Progenitor cell of endocrine pancreas (in vitro differentiated cells): ENCODE measurements around the gene TEX11. TPM values are rescaled to one million over a fixed set of nuclear protein-coding genes. Genes with fewer than 3 reads are reported as not detected.
"Not testable (repeated sequence)": the region's sequence is repeated elsewhere in the genome, so short reads cannot be mapped to it uniquely, and the experiment has no call there.

ENCODE experiments used
- DNase-seq: peaks from one replicate; pipeline ENCODE4 v3.0.0; 2021; ENCODE audit warnings: low spot score; ENCODE audit not compliant: unreplicated experiment
- H3K27ac Mint-ChIP-seq: 2 replicates; pipeline ENCODE4 v1.8.0; 2021; ENCODE audit warnings: mild to moderate bottlenecking, moderate library complexity, mixed read lengths
- H3K27me3 Mint-ChIP-seq: 2 replicates; pipeline ENCODE4 v1.8.0; 2021; ENCODE audit warnings: mixed read lengths
- H3K36me3 Mint-ChIP-seq: 2 replicates; pipeline ENCODE4 v1.8.0; 2022; ENCODE audit warnings: mixed read lengths; ENCODE audit not compliant: insufficient read depth
- H3K4me1 Mint-ChIP-seq: 2 replicates; pipeline ENCODE4 v1.8.0; 2021; ENCODE audit warnings: low read depth, mixed read lengths
- H3K4me3 Mint-ChIP-seq: 2 replicates; pipeline ENCODE4 v1.8.0; 2021; ENCODE audit warnings: low read depth, mild to moderate bottlenecking, moderate library complexity, mixed read lengths
- H3K9me3 Mint-ChIP-seq: 2 replicates; pipeline ENCODE4 v1.8.0; 2021; ENCODE audit warnings: low read depth, mixed read lengths
- total RNA-seq: library from RNA; stranded (reverse); gene quantifications from 2 replicates; pipeline ENCODE4 v1.2.1, GENCODE V29; 2021
- TF ChIP-seq, protein P1 (sequence below): fragments of 200-600 bp; sonication (generic); IDR thresholded peaks from one replicate; pipeline ENCODE4 v1.5.0; 2021; ENCODE audit warnings: antibody characterized with exemption, mild to moderate bottlenecking; ENCODE audit not compliant: unreplicated experiment

Gene TEX11
- total RNA-seq, 1 donor from 2014 or later, result 6.5 TPM

DNA sequence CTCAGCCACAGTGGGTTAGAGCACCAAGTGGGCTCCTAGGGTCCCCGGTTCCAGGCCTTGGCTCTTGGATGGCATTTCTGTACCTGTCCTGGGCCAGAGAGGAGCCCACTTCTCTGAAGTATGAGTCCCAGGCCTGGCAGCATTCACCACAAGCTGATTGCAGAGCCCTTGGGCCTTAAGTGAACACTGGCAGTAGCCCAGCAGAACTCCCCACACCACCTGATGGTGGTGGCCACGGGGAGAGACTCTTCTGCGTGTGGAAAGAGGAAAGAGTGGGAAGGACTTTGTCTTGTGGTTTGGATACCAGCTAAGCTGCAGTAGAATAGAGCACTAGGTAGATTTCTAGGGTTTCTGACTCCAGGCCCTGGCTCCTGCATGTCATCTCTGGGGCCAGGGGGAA, 359.1 kb downstream of the TEX11 start:
- Mint-ChIP-seq H3K9me3 (peaks cover 19% of the 10 kb centered on the region), H3K36me3 (peaks cover 5% of the 10 kb centered on the region), H3K27me3 (no peaks in the 10 kb centered on the region), H3K4me1 (peaks cover 7% of the 10 kb centered on the region), H3K4me3 (no peak overlapping the region), H3K27ac (no peak overlapping the region)
- TF ChIP-seq, protein P1, sequence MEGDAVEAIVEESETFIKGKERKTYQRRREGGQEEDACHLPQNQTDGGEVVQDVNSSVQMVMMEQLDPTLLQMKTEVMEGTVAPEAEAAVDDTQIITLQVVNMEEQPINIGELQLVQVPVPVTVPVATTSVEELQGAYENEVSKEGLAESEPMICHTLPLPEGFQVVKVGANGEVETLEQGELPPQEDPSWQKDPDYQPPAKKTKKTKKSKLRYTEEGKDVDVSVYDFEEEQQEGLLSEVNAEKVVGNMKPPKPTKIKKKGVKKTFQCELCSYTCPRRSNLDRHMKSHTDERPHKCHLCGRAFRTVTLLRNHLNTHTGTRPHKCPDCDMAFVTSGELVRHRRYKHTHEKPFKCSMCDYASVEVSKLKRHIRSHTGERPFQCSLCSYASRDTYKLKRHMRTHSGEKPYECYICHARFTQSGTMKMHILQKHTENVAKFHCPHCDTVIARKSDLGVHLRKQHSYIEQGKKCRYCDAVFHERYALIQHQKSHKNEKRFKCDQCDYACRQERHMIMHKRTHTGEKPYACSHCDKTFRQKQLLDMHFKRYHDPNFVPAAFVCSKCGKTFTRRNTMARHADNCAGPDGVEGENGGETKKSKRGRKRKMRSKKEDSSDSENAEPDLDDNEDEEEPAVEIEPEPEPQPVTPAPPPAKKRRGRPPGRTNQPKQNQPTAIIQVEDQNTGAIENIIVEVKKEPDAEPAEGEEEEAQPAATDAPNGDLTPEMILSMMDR, result no peak
- no peak for DNase-seq

GRCh38 chrX:70535198-70535597, 373.3 kb downstream of the TEX11 start:
- Mint-ChIP-seq H3K36me3 (peaks cover 12% of the 10 kb centered on the region), H3K4me3 (no peak overlapping the region), H3K4me1 (peaks cover 10% of the 10 kb centered on the region), H3K27ac (no peak overlapping the region), H3K27me3 (no peaks in the 10 kb centered on the region), H3K9me3 (peaks cover 45% of the 10 kb centered on the region)
- TF ChIP-seq, protein P1, result no peak
- DNase-seq, result no peak

GRCh38 chrX:70527610-70528345, 380.7 kb downstream of the TEX11 start:
- TF ChIP-seq, protein P1, result no peak
- no peak overlapping the region for H3K4me3 Mint-ChIP-seq
- H3K36me3 Mint-ChIP-seq, result peaks cover 8% of the 10 kb centered on the region
- H3K27ac Mint-ChIP-seq, result no peak overlapping the region
- no peak for DNase-seq
- H3K9me3 Mint-ChIP-seq, result peaks cover 17% of the 10 kb centered on the region
- peaks cover 25% of the 10 kb centered on the region for H3K4me1 Mint-ChIP-seq
- no peaks in the 10 kb centered on the region for H3K27me3 Mint-ChIP-seq

GRCh38 chrX:70527053-70527452, 381.5 kb downstream of the TEX11 start:
- H3K4me1 Mint-ChIP-seq, result peaks cover 25% of the 10 kb centered on the region
- no peak overlapping the region for H3K27ac Mint-ChIP-seq
- no peak overlapping the region for H3K4me3 Mint-ChIP-seq
- H3K36me3 Mint-ChIP-seq, result peaks cover 7% of the 10 kb centered on the region
- no peak for DNase-seq
- H3K27me3 Mint-ChIP-seq, result no peaks in the 10 kb centered on the region
- TF ChIP-seq, protein P1, result no peak
- H3K9me3 Mint-ChIP-seq, result peaks cover 17% of the 10 kb centered on the region

DNA sequence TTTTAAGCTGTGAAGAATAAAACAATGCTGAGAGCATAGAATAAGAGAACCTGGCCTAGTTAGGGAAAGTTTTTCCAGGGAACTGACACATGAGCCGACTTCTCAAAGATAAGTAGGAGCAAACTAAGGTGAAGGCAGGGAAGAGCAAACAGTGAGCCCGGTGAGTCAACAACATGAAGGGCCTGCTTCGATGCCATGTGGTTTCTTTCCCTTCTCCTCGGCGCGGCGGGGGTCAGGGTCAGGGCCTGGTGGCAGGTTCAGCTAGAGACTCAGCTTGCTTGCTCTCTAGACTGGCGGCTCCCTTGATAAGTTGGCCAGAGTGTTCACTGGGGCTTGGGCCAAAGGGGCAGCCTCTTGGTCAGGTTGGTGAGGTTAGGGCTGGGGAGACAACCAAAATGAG, 382.8 kb downstream of the TEX11 start:
- H3K4me3 Mint-ChIP-seq, result no peak overlapping the region
- peaks cover 24% of the 10 kb centered on the region for H3K4me1 Mint-ChIP-seq
- no peaks in the 10 kb centered on the region for H3K27me3 Mint-ChIP-seq
- TF ChIP-seq, protein P1, result no peak
- peak; percentile 25 for DNase-seq
- H3K36me3 Mint-ChIP-seq, result peaks cover 7% of the 10 kb centered on the region
- peak overlapping the region; percentile 92 for H3K27ac Mint-ChIP-seq
- peaks cover 15% of the 10 kb centered on the region for H3K9me3 Mint-ChIP-seq

DNA sequence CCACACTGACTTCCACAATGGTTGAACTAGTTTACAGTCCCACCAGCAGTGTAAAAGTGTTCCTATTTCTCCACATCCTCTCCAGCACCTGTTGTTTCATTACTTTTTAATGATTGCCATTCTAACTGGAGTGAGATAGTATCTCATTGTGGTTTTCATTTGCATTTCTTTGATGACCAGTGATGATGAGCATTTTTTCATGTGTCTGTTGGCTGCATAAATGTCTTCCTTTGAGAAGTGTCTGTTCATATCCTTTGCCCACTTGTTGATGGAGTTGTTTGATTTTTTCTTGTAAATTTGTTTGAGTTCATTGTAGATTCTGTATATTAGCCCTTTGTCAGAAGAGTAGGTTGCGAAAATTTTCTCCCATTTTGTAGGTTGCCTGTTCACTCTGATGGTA, 392.8 kb downstream of the TEX11 start:
- not testable (repeated sequence) for H3K4me3 Mint-ChIP-seq, H3K27ac Mint-ChIP-seq, H3K27me3 Mint-ChIP-seq, DNase-seq, H3K36me3 Mint-ChIP-seq, H3K4me1 Mint-ChIP-seq
- peaks cover 25% of the 10 kb centered on the region for H3K9me3 Mint-ChIP-seq

GRCh38 chrX:70515270-70515669, 393.2 kb downstream of the TEX11 start:
- H3K27ac Mint-ChIP-seq, H3K27me3 Mint-ChIP-seq, H3K4me1 Mint-ChIP-seq, DNase-seq, H3K4me3 Mint-ChIP-seq, H3K36me3 Mint-ChIP-seq: not testable (repeated sequence)
- H3K9me3 Mint-ChIP-seq, result peaks cover 26% of the 10 kb centered on the region
